WTC11 (cell line): ENCODE results near the gene CARS1.

Experiments
- CTCF ChIP-seq: fragments of 200-600 bp; IDR thresholded peaks from 2 replicates; pipeline ENCODE4 v1.8.0; 2022; ENCODE audit warnings: antibody characterized with exemption
- NR3C1 ChIP-seq: sonication (generic); formaldehyde crosslinking; conservative IDR thresholded peaks from 2 replicates; pipeline ENCODE4 v1.8.1; 2023; ENCODE audit warnings: low read depth, mild to moderate bottlenecking, missing genetic modification reagents
- TCF7 ChIP-seq: sonication (generic); formaldehyde crosslinking; IDR thresholded peaks from 2 replicates; pipeline ENCODE4 v1.8.0; 2022; ENCODE audit warnings: mild to moderate bottlenecking, low read depth, missing genetic modification reagents, moderate library complexity
- TP53 ChIP-seq: sonication (generic); formaldehyde crosslinking; IDR thresholded peaks from 2 replicates; pipeline ENCODE4 v1.8.1; 2023; ENCODE audit warnings: mild to moderate bottlenecking, missing genetic modification reagents

DNA sequence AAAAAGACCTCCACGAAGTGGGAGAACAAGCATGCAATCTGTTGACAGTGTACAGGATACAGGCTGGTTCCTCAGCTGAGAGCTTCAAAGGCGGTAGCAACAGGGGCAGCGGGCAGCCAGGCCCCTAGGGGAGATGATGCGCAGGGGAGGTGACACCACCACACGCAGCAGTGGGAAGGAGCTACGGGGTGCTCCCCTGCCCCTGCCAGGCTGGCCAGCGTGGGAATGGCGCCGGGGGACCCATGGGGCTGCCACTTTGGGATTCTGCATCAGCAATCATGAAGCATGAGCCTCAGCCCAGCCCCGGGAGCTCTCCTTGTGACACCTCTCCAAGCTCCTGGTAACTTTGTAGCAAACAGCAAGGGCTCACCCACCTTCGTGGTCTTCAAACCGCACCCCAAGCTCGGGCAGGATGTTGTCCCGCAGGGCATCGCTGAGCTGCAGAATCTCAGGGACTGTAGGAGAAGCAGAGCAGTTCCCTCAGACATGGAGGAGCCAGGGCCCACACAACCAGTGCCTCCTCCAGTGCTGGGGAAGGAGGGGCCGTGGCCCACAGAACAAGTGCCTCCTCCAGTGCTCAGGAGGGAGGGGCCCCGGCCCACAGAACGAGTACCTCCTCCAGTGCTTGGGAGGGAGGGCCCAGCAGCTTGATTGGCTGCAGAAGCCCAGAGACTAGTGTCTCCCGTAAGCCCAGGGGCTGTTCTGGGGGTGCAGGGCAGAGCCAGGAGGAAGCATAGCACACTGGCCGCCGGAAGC, 50.5 kb downstream of the CARS1 start:
- TF ChIP-seq CTCF (no peak), NR3C1 (CRISPR knock-in tag) (no peak), TP53 (CRISPR knock-in tag) (no peak), TCF7 (CRISPR knock-in tag) (no peak)
